Erythroblast (primary cell): ENCODE data around the gene OR5W2.
"Not testable (repeated sequence)": the region's sequence is repeated elsewhere in the genome, so short reads cannot be mapped to it uniquely, and the experiment has no call there.

Experiments
- GATA1 ChIP-seq: IDR thresholded peaks from 2 replicates; pipeline ENCODE4 v1.6.1; 2011; ENCODE audit warnings: low read depth, mild to moderate bottlenecking, control low read depth, low read length, moderate library complexity
- POLR2A ChIP-seq: IDR thresholded peaks from 2 replicates; pipeline ENCODE4 v1.6.1; 2011; ENCODE audit warnings: mild to moderate bottlenecking, low read length

GRCh38 chr11:55885481-55885880, 28.9 kb downstream of the OR5W2 start:
- TF ChIP-seq POLR2A, GATA1: not testable (repeated sequence)
